OCI-LY1 (cell line): ENCODE results near the gene PREX1.

Source experiments
- EZH2 ChIP-seq: fragments of 200-600 bp; sonication (generic), shearing (Covaris generic); IDR thresholded peaks from 2 replicates; pipeline ENCODE4 v1.8.0; 2017; ENCODE audit warnings: borderline replicate concordance, mixed run types, mild to moderate bottlenecking, antibody characterized with exemption, low read length, moderate library complexity, mixed read lengths
- TF ChIP-seq, protein P1 (sequence below): fragments of 200-600 bp; sonication (generic), shearing (Covaris generic); IDR thresholded peaks from 2 replicates; pipeline ENCODE4 v1.5.1; 2017; ENCODE audit warnings: mild to moderate bottlenecking, antibody characterized with exemption, low read length, moderate library complexity, mixed read lengths

DNA sequence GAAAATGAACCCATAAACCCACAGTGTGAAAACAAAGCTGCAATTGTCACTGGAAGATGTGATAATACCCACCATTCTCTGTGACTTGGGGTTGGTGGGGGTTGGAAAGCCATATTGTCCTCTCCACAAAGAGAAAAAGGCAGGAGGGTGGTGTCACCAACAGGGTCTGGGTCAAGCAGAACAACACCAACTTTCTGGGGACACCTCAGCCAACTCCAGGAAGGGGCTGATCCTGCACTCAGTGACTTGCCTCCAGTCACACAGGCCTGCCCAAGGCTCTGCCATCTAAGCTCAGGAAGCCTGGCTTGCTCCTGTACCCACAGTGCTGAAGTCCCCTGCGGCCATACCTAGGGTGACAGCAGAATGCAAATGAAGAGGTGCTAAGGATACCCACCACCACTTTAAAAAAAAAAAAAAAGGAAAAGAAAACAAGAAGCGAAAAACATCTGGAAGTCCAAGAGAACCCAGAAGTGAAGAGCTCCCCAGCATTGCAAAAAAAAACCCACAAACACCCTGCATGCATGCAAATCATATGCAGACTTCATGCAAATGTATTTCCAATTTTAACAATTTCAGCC lies 110.6 kb downstream of the PREX1 start:
- TF ChIP-seq, protein P1, sequence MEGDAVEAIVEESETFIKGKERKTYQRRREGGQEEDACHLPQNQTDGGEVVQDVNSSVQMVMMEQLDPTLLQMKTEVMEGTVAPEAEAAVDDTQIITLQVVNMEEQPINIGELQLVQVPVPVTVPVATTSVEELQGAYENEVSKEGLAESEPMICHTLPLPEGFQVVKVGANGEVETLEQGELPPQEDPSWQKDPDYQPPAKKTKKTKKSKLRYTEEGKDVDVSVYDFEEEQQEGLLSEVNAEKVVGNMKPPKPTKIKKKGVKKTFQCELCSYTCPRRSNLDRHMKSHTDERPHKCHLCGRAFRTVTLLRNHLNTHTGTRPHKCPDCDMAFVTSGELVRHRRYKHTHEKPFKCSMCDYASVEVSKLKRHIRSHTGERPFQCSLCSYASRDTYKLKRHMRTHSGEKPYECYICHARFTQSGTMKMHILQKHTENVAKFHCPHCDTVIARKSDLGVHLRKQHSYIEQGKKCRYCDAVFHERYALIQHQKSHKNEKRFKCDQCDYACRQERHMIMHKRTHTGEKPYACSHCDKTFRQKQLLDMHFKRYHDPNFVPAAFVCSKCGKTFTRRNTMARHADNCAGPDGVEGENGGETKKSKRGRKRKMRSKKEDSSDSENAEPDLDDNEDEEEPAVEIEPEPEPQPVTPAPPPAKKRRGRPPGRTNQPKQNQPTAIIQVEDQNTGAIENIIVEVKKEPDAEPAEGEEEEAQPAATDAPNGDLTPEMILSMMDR: no peak
- no peak for TF ChIP-seq EZH2
